ENCODE results near the gene SLC25A47.

The SLC25A47 gene

GRCh38 chr14:100375266-100375962, 52.3 kb downstream of the SLC25A47 start:
- TF ChIP-seq, protein P1, sequence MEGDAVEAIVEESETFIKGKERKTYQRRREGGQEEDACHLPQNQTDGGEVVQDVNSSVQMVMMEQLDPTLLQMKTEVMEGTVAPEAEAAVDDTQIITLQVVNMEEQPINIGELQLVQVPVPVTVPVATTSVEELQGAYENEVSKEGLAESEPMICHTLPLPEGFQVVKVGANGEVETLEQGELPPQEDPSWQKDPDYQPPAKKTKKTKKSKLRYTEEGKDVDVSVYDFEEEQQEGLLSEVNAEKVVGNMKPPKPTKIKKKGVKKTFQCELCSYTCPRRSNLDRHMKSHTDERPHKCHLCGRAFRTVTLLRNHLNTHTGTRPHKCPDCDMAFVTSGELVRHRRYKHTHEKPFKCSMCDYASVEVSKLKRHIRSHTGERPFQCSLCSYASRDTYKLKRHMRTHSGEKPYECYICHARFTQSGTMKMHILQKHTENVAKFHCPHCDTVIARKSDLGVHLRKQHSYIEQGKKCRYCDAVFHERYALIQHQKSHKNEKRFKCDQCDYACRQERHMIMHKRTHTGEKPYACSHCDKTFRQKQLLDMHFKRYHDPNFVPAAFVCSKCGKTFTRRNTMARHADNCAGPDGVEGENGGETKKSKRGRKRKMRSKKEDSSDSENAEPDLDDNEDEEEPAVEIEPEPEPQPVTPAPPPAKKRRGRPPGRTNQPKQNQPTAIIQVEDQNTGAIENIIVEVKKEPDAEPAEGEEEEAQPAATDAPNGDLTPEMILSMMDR (IDR thresholded peaks at IDR 0.05; ENCODE audit: control extremely low read depth, extremely low read depth, low read depth, missing control alignments): no peak
- POLR2A ChIA-PET: interaction anchor here (0.6 to 1.2 kb wide), 6 partner anchors 9 to 135 kb away, joined by 3 to 7 read pairs (median 4); no protein-coding TSS in a partner anchor
- DNase-seq (ENCODE audit: extremely low spot score): peak; percentile 77
- CTCF ChIA-PET: interaction anchor here (0.7 to 2.0 kb wide), 9 partner anchors 9 to 352 kb away, joined by 3 to 15 read pairs (median 3); no protein-coding TSS in a partner anchor

DNA sequence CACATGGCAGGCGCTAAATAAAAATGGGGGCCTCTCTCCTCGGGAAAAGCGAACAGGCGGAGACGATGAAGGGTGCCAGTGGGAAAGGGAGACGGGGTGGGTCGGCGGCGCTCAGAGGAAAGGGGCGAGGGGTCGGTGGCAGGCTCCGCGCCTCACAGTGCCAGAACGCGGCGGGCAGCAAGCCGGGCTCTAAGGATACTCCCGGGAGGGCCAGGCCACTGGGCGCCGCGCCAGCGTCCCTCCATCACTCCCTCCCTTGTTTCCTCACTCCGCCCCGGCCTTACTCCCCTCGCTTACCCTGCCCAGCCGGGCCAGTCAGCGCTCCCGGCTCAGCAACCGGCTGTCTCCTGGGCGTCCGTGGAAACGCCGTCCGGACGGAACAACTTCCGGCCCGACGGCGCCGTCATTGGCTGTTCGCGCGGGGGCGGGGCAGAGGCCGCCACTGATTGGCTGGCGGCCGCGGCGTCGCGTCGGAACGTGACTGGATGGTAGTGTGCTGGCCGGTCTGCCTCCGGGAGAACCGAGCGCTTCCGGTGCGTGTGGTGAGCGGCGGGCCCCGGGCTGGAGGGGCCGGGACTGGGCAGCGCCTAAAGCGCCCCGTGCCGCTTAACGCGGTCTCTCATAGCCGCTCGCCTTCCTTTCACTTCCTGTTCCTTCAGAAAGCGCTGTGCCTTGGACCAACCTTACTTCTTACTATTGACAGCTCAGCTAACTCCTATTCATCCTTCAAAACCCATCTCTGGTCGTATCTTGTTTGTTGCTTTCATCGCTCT, 53.0 kb downstream of the SLC25A47 start, which contains the start of gene WDR25:
Gene WDR25, plus strand, starts transcription at position 523 of the 773 bp plus-strand sequence.
- CTCF ChIA-PET: interaction anchor here (0.7 to 1.9 kb wide), 5 partner anchors 12 to 353 kb away, joined by 3 to 7 read pairs (median 3); no protein-coding TSS in a partner anchor
- POLR2A ChIA-PET: interaction anchor here (1.2 kb wide), 1 partner anchor 39 kb away, joined by 7 read pairs; no protein-coding TSS in a partner anchor
- DNase-seq (ENCODE audit: extremely low spot score): peak; percentile 93
- TF ChIP-seq, protein P1 (IDR thresholded peaks at IDR 0.05; ENCODE audit: control extremely low read depth, extremely low read depth, low read depth, missing control alignments): no peak

- TF ChIP-seq, protein P1 (IDR thresholded peaks at IDR 0.05; ENCODE audit: control extremely low read depth, extremely low read depth, low read depth, missing control alignments): no peak
- CTCF ChIA-PET: interaction anchor here (0.9 to 2.0 kb wide), 11 partner anchors 12 to 340 kb away, joined by 3 to 8 read pairs (median 5); no protein-coding TSS in a partner anchor
- DNase-seq (ENCODE audit: extremely low spot score): no peak
- POLR2A ChIA-PET: interaction anchor here (0.7 kb wide), 1 partner anchor 282 kb away, joined by 4 read pairs; no protein-coding TSS in a partner anchor
Observed at GRCh38 chr14:100376751-100377171, 53.6 kb downstream of the SLC25A47 start.

Data from GM10248 (cell line).